Measurements from ENCODE around the gene PGAP6.

DNA sequence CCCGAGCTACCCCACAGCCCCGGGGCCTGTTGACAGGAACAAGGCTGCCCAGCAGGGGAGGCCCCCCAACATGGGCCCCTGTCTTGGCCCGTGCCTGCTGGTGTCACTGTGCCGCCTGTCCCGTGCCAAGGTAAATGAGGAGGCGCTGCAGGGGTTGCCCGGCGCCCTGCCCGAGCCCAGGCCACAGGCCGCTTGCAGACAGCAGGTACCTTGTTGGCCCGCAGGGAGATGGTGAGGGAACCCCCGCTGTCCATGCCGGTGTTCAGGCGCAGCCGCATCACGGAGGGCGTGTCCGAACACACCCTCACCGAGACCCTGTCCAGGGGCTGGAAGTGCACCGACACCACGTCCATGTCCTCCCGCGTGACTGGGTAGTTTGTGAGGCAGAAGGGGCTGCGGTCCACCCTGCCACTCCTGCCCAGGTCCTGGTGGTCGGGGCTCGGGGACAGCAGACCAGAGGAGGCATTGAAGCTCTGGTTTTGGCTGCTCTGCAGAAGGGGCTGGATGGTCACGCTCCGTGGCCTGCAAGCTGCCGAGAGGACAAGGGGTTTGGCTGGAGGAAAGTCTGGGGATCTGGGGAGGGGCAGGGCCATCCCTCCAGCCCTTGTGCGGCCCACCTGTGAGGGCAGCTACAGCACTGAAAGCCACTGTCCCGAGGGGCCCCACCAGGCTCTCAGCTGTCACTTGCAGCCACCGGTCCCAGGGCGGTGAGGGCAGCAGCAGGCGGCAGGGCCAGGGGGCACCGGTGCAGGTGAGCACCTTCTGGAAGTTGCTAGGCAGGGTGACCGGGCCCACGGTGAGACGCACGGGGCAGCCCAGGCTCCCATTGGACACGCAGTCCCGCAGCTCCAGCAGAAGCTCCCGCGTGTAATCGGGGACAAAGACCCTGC lies 5.6 kb downstream of the PGAP6 start:
- TF ChIP-seq, protein P1, sequence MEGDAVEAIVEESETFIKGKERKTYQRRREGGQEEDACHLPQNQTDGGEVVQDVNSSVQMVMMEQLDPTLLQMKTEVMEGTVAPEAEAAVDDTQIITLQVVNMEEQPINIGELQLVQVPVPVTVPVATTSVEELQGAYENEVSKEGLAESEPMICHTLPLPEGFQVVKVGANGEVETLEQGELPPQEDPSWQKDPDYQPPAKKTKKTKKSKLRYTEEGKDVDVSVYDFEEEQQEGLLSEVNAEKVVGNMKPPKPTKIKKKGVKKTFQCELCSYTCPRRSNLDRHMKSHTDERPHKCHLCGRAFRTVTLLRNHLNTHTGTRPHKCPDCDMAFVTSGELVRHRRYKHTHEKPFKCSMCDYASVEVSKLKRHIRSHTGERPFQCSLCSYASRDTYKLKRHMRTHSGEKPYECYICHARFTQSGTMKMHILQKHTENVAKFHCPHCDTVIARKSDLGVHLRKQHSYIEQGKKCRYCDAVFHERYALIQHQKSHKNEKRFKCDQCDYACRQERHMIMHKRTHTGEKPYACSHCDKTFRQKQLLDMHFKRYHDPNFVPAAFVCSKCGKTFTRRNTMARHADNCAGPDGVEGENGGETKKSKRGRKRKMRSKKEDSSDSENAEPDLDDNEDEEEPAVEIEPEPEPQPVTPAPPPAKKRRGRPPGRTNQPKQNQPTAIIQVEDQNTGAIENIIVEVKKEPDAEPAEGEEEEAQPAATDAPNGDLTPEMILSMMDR (IDR thresholded peaks at IDR 0.05), result no peak
- no peak for TF ChIP-seq POLR2A (IDR thresholded peaks at IDR 0.05)
